AG04449 (cell line): Measurements from ENCODE around the gene MST1R.

Experiments used
- CTCF ChIA-PET: fragments of 350-600 bp; formaldehyde crosslinking; extraction: SDS; loops from one replicate; lab custom pipeline; 2021; ENCODE audit warnings: antibody characterized with exemption; lab: Yijun Ruan, JAX
- POLR2A ChIA-PET: fragments of 400-600, 350-600 bp; formaldehyde crosslinking; extraction: SDS; loops from one replicate; lab custom pipeline; 2020; ENCODE audit warnings: antibody characterized with exemption, inconsistent platforms; lab: Yijun Ruan, JAX
- DNase-seq: peaks from one replicate; pipeline ENCODE4 v3.0.0-alpha.2; 2010; ENCODE audit warnings: low read depth, low spot score
- H3K4me3 ChIP-seq: 2 replicates; pipeline ENCODE4 v1.5.1; 2011; ENCODE audit warnings: low read depth, mild to moderate bottlenecking, control low read depth, low read length
- TF ChIP-seq, protein P1 (sequence below): IDR thresholded peaks from one replicate; pipeline ENCODE4 v1.5.1; 2011; ENCODE audit warnings: mild to moderate bottlenecking, moderate library complexity, low read length, control low read depth, inconsistent platforms; ENCODE audit not compliant: insufficient read depth; ENCODE audit errors: missing control alignments

The MST1R gene

DNA sequence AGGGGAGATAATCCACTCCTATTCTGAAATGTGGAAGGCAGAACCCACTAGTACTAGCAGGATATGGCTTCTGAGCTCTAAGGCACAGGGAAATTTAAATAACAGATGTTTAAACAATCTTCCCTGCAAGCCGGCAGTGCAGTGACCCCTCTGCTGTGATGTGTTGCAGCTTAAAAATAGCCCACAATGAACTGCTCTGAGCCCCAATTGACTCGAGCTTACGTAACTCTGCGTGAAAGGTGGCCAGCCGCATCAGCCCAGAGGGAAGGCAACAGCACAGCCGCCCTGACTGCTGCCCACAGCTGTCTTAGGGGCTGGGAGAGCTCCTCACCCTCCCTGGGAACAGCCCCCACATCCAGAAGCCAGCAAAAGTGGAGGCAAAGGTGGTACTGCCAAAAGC, 21.5 kb downstream of the MST1R start:
- TF ChIP-seq, protein P1, sequence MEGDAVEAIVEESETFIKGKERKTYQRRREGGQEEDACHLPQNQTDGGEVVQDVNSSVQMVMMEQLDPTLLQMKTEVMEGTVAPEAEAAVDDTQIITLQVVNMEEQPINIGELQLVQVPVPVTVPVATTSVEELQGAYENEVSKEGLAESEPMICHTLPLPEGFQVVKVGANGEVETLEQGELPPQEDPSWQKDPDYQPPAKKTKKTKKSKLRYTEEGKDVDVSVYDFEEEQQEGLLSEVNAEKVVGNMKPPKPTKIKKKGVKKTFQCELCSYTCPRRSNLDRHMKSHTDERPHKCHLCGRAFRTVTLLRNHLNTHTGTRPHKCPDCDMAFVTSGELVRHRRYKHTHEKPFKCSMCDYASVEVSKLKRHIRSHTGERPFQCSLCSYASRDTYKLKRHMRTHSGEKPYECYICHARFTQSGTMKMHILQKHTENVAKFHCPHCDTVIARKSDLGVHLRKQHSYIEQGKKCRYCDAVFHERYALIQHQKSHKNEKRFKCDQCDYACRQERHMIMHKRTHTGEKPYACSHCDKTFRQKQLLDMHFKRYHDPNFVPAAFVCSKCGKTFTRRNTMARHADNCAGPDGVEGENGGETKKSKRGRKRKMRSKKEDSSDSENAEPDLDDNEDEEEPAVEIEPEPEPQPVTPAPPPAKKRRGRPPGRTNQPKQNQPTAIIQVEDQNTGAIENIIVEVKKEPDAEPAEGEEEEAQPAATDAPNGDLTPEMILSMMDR: no peak
- DNase-seq: no peak
- CTCF ChIA-PET: no interaction called here
- no peak overlapping the region for H3K4me3 ChIP-seq
- POLR2A ChIA-PET: no interaction called here

DNA sequence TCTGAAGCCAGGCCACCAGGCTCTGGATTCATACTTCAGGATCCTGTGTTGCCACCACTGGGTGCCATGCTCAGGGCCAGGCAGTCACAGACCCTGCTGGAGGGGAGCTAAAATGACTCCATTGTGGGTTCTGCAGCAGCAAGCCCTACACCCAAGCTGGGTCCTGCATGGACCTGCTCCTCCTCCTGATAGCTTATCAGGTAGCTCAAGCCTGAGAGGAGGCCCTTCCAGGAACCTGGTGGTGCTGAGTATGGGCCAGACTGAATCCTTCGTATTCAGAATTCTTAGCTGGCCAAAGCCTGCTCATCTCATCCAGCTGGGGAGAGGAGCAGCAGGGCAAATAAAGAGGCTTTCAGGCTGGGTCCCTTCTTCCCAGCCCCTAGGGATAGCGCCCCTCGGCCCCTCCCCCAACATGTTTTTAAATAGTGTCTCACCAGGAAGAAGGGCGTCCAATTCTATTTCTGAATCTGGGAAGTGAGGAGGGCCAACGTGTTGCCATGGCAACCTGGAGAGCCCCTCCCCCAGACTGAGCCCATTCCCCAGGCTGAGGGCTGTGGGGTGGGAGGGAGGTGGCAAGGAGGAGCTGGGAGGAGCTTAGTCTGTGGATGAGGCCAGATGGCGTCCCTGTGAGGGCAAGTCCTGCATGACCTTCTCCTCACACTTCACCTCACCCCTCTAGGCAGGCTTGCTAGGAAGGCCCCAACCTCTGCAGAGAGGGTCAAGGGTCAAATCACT, 22.9 kb downstream of the MST1R start:
- POLR2A ChIA-PET: no interaction called here
- no peak for DNase-seq
- no peak overlapping the region for H3K4me3 ChIP-seq
- TF ChIP-seq, protein P1: no peak
- CTCF ChIA-PET: no interaction called here

DNA sequence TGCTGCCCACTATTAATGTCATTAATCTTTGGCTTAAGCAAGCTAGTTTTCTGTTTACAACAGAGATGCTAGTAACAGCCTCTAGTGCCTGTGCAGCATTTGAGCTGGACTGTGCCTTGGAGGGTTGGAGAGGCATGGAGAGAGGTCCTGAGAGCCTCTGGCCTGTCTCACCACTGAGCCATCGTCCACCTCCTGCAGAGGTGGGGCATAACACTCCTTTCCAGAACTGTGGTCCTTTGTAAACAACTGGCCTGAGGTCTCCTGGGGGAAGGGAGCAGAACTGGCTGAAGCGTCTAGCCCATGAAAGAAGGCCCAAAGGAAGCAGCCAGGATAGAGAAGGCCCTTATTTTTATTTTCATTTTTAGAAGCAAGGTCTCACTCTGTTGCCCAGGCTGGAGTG, 24.0 kb downstream of the MST1R start:
- POLR2A ChIA-PET: no interaction called here
- no peak for DNase-seq
- CTCF ChIA-PET: interaction anchor here (1.3 kb wide), 1 partner anchor 26 kb away, joined by 3 read pairs; no protein-coding TSS in a partner anchor
- no peak overlapping the region for H3K4me3 ChIP-seq
- TF ChIP-seq, protein P1: no peak

DNA sequence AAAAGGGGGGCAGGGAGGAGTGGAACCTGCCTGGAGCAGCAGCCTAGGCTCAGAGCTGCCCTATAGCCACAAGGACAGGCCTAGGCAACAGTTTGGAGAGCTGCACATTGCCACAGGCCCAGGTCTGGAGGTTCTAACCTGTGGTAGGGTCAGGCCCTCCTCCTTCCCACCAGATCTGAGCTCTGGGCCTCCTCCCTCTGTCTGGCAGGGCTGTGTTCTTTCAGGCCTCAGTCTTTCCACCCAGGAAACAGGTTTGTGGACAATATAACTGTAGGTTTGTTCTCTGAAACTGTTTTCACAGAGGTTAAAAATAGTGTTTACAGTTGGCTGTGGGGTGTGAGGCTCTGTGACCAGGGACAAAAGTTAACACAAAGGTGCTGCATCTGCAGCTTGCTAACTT, 25.0 kb downstream of the MST1R start:
- no peak overlapping the region for H3K4me3 ChIP-seq
- no peak for DNase-seq
- ChIA-PET POLR2A (no interaction called here), CTCF (interaction anchor here (1.3 kb wide), 1 partner anchor 27 kb away, joined by 3 read pairs; no protein-coding TSS in a partner anchor)
- TF ChIP-seq, protein P1: no peak

DNA sequence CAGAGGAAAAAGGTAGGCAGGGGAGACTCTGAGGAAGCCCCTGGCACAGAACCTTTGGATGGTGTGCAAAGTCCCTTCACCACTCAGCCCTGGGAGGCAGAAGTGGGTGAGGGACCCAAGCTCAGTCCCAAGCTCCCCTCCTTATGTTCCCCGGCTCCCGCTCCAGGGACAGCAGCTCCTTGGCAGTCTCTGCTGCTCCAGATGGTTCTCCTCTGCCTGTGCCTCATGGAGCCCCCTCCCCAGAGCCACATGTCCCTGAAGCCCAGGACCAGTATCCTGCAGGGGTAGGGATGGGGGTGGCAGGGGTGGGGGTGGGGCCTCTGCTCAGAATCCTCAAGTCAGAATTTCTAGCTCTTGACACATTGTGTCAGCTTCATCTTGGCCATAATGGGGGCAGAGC, 26.0 kb downstream of the MST1R start:
- ChIA-PET POLR2A (no interaction called here), CTCF (no interaction called here)

DNA sequence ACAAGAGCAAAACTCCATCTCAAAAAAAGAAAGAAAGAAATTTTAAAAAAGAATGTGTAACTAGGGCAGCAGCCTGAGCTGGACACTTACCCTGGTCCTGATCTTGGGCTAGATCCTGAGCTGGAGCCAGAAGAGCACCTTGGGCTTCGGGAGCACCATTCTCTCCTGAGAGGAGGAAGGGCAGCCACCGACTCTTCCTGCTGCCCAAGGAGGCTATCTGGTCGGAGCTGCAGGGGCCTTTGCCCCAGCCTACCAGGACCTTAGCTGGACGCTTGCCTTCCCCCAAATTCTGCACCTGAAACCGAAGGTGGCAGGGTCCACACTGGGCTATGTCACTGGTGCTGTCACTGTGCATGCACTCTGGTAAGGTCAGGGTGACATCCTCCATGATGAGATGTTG, 27.1 kb downstream of the MST1R start:
- no peak for DNase-seq
- ChIA-PET POLR2A (no interaction called here), CTCF (interaction anchor here (1.5 kb wide), 1 partner anchor 37 kb away, joined by 3 read pairs; no protein-coding TSS in a partner anchor)
- TF ChIP-seq, protein P1: no peak
- H3K4me3 ChIP-seq: no peak overlapping the region

More for the DNA sequence above, 26.0 kb downstream of the MST1R start:
- DNase-seq: no peak
- TF ChIP-seq, protein P1: no peak
- H3K4me3 ChIP-seq: no peak overlapping the region
